GM21423 (cell line): ENCODE data around the gene UBE2G1.

Experiments used
- ATAC-seq: cut with Tn5 transposase; IDR thresholded peaks from one replicate; pipeline ENCODE4 v1.9.1; 2021; ENCODE audit warnings: mild to moderate bottlenecking, moderate library complexity; ENCODE audit not compliant: unreplicated experiment

UBE2G1 gene

GRCh38 chr17:4309897-4310296, 56.6 kb downstream of the UBE2G1 start:
- ATAC-seq: no peak

GRCh38 chr17:4307179-4307930, 59.1 kb downstream of the UBE2G1 start:
- no peak for ATAC-seq

GRCh38 chr17:4305224-4305623, 61.3 kb downstream of the UBE2G1 start:
- ATAC-seq: no peak

GRCh38 chr17:4304417-4305027, 62.0 kb downstream of the UBE2G1 start:
- no peak for ATAC-seq

DNA sequence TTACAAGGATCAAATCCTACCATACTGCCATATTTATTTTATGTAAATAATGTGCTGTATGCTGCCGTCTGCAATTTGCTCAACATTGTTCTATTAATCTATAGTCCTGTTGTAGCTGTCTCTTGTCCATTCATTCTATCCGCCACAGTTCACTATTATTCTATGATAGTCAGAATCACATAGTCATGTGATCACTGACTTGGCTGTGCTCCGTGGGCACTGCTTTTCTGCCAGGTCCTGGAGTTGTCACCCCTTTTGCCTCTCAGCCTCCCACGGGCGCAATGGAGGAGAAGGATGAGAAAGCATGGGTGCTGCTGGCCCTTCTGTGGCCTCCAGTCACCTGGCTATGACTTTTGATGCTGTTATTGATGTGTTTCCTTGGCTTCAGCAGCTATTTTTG, 65.4 kb downstream of the UBE2G1 start:
- ATAC-seq: no peak

GRCh38 chr17:4297351-4297750, 69.1 kb downstream of the UBE2G1 start:
- no peak for ATAC-seq

- ATAC-seq: no peak
These were observed 70.8 kb downstream of the UBE2G1 start for GRCh38 chr17:4295686-4296085.

DNA sequence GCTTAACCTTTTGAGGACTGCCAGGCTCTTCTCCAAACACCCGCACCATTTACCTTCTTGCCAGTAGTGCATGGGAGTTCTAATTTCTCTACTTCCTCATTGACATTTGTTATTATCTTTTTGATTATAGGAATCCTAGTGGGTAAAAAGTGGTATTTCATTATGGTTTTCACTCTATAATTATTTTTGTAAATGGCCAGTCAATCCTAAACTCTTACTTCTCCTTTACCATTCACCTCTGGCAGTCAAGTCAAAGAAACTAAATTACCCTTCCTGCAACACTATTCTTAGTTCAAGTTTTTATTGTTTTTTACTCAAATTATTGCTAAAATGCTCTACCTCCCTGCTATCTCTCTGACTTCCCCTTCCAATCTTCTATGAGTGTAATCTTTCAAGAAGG, 72.9 kb downstream of the UBE2G1 start:
- no peak for ATAC-seq

DNA sequence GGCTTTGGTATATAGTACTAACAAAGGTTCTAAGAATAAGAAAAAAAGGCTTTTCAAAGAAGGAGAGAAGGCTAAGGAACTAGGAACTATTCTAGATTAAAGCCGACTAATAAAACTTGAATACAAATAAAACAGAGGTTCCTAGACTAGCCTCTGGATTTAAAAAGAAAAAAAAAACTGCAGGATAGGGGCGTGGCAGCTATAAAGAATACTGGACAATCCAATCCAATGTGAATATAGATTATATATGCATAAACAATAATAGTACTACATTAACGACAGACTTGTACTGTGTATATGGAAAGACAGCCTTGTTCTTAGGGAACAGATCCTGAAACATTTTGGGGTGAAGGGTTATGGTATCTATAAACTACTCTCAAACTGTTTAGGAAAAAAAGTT, 78.8 kb downstream of the UBE2G1 start:
- ATAC-seq: no peak

DNA sequence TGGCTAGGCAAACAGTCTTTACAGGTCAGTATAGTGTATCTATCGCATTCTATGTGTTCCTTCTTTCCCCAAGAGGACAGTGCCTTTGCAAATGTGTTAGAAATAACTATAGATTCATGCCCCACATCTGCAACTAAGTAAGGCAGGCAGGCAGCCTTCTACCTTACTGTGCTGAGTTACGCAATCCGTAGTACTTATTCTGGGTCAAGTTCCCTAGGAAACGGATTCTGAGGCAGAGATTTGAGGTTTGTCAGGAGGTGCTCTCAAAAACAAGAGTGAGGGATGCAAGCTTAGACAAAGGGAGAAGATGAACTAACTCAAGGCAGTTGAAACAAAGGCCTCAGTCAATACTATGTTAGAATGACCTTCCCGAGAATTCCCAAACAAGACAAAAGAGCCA, 90.0 kb downstream of the UBE2G1 start:
- ATAC-seq: no peak

DNA sequence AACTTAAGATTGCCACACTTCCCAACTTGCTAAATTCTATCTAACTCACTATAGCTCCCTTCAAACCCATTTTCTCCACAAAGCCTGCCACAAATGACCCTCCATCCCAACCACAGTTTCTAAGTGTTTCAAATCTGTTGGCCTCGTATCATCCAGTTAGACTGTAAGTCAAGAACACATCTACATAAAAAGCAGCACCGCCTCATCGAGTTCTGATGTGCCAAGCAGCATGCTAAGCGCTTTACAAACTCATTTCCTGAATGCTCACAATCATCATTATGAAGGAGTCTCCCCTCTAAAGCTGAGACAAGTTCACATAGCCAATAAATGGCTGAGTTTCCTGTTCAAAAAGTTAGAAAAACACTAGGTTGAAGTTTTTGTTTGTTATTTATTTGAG, 93.5 kb downstream of the UBE2G1 start:
- no peak for ATAC-seq

DNA sequence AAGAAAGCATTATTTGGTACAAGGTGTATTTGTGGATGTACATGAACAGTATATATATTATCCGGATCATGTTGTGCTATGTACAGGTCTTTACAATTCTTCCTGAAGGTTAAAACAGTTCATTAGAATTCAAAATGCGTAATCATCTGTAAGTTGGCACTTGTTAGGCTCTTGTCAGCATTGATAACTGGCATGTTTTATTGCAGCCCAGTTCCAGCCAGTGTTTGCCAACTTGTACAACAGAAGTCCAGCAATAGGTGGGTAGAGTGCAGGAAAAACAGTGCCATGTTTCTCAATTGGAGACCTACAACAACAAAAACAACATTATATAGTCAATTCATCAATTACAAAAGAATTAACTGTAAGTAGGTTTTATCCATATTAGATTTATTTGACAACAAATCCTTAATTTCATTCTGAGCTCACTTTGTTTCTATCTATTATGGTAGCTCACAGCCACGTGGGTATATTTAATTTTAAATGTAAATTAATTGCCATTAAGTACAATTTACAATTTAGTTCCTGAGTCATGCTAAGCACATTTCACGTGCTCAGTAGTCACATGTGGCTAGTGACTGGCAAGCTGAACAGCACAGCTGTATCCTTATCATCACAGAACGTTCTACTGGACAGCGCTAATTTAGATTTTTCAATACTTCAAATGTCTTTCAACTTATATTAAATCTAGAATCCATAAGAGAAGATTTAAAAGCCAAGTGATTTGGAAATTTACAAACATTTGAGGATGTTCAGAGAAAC, 94.1 kb downstream of the UBE2G1 start:
- no peak for ATAC-seq

DNA sequence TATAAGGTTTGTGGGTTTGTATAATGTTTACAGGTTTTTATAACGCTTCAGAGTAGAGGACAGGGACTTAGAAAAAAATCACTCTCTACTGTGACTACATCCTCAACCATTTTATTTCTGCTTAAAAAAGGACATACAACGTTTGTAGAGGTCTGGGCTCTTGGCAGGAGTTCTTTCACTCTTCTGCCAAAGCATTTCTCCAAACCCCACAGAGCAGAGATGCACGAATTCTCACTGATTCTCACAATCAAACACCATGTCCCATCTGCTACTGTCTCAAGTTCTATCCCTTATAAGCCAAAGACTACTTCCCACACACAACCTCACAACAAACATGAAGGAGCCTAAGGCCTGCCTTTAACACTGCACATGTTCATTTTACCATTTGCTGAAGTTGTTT, 95.7 kb downstream of the UBE2G1 start:
- no peak for ATAC-seq

DNA sequence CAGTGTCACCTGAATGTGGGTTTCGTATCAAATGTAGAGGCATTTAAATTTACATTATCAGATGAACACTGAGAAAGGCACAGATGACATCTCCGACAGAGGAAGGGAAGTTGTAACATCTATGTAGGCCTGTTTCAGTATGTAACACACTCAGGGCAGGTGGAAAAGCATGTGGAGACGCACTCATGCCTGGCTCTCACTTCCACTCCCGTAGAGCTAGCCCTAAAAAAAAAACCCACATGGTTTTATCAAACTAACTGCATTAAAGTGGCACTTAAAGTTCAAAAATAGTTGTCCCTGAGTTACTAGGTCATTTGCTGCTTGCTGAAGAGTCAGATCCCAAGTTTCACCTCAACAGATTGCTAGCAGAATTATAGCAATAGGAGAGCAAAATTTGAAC, 96.6 kb downstream of the UBE2G1 start:
- no peak for ATAC-seq

- ATAC-seq: no peak
These were observed 99.1 kb downstream of the UBE2G1 start for GRCh38 chr17:4267402-4267801.

- ATAC-seq: no peak
These were observed 99.9 kb downstream of the UBE2G1 start for GRCh38 chr17:4266550-4266949.

DNA sequence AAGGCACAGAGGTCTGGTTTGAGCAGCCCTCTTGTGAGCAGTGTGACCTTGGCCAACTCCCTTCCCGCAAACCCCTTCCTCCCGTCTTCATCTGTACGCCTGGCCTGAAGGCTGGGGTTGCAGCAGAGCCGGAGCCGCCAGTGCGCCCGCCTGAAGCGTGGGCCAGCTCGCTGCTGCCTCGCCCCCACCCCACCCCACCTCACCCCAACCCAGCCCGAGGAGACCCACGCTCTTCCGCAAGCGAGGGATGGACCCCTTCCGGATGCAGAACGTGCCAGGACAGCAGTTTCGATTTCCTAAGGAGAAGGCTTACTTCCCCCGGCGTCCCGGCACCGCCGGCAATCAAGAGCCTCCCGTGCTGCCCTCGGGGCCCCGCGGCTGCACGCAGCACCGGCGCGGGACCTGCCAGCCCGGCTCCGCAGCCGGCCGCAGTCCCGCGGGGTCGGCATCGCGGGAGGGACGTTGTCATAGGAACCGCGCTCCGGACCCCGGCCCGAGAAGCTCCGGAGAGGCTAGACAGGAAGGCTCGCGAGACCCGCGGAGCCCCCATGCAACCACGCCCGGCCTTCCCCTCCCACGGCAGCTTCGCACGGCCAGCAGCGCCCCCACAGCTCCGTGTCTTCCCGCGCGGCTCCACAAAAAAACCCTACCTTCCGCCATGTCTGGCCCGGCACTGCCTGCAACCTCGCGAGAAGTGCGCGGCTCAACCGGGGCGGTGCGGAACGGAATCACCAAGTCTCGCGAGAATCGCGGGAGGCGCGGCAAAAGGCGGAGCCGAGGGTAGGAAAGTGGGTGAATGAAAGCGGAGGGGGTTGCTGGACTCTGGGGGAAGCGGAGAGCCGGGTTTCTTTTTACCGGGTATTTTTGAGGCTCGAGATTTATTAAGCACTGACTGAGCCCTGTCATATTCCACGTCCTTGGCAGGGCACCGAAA, 102.9 kb downstream of the UBE2G1 start, which contains the start of gene ANKFY1:
Gene ANKFY1 (minus strand): TSS at position 698 of the 934 bp plus-strand sequence. CDS start 38 bp downstream, at position 660.
- ATAC-seq: peak; percentile 79

- no peak for ATAC-seq
These were observed 103.8 kb downstream of the UBE2G1 start for GRCh38 chr17:4262703-4263102.

- no peak for ATAC-seq
These were observed 105.0 kb downstream of the UBE2G1 start for GRCh38 chr17:4261452-4261851.

DNA sequence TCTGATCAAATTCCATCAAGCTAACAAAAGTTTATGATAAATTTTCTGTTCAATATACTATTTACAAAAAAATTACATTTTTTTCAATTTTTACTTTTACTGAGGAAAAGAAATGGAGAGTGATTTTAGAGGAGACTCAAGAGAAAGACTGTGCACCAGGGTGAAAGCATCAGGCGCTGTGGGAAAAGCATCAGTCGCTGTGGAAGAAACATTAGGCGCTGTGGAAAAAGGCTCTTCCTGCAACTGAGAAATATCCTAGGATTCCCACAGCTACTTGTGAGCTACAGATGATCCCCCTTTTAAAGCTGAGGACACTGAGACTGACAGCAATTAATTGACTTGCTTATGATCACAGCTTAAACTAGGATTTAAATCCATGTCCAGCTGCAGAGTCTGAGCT, 107.6 kb downstream of the UBE2G1 start:
- ATAC-seq: no peak

- no peak for ATAC-seq
These were observed 109.5 kb downstream of the UBE2G1 start for GRCh38 chr17:4256952-4257351.
